ENCODE measurements around the gene ADGRD1. TPM values are rescaled to one million over a fixed set of nuclear protein-coding genes. Genes with fewer than 3 reads are reported as not detected.

Gene ADGRD1
- total RNA-seq, 1 experiment from 2014 or later: 0.05 TPM

DNA sequence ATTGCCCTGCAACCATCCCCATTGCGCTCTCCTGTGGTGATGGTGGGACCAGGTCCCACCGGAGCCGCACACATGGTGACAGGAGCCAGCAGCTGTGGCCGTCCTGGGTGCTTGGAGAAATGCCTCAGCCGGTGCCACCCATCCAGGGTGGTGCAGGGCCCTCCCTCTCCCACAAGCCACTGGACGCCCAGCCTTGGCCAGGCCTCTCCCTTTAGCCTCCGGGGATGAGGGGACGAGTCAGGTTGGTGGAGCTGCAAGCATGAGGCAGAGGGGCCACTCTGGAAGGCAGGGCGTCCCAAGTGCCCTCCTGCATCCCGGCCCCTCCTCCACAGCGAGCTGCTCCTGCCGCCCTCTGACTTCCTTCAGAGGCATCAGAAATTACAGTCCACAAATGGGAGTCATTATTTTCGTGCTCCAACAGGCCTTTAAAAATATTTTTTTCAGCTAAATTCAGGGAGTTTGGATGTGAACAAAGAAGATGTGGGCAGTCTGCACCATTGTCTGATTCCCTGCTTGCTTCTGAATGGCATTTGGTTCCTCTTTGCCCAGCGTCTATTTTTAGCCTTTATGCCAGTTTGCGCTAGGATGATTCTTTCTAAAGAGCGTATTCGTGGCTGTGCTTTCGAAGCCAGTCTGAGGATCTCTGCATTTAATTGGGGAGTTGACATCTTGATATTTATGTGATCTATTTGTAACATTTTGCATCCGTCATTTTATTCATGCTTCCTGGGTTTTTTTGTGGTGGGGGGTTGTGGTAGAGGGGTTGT is 189.4 kb downstream of the ADGRD1 start:
- no peak for DNase-seq (ENCODE audit: low read depth, low spot score)
- in situ Hi-C loops (cut with HindIII; ENCODE audit: low pct_unique_long_range_greater_than_20kb, low sequenced_read_pairs): no loop called here

GRCh38 chr12:131146173-131146675 is 192.5 kb downstream of the ADGRD1 start:
- in situ Hi-C loops (cut with HindIII; ENCODE audit: low pct_unique_long_range_greater_than_20kb, low sequenced_read_pairs): no loop called here

GRCh38 chr12:131147293-131147692 is 193.6 kb downstream of the ADGRD1 start:
- in situ Hi-C loops (cut with HindIII; ENCODE audit: low pct_unique_long_range_greater_than_20kb, low sequenced_read_pairs): no loop called here

More at GRCh38 chr12:131146173-131146675, 192.5 kb downstream of the ADGRD1 start:
- DNase-seq (ENCODE audit: low read depth, low spot score): no peak

GRCh38 chr12:131147894-131148293 is 194.2 kb downstream of the ADGRD1 start:
- in situ Hi-C loops (cut with HindIII; ENCODE audit: low pct_unique_long_range_greater_than_20kb, low sequenced_read_pairs): no loop called here
- no peak for DNase-seq (ENCODE audit: low read depth, low spot score)

More at GRCh38 chr12:131147293-131147692, 193.6 kb downstream of the ADGRD1 start:
- DNase-seq (ENCODE audit: low read depth, low spot score): no peak

- in situ Hi-C loops (cut with HindIII; ENCODE audit: low pct_unique_long_range_greater_than_20kb, low sequenced_read_pairs): no loop called here
- no peak for DNase-seq (ENCODE audit: low read depth, low spot score)
Observed at GRCh38 chr12:131151558-131152345, 198.0 kb downstream of the ADGRD1 start.

- no peak for DNase-seq (ENCODE audit: low read depth, low spot score)
Observed at GRCh38 chr12:131152587-131152986, 198.9 kb downstream of the ADGRD1 start.

GRCh38 chr12:131153016-131153415 is 199.3 kb downstream of the ADGRD1 start:
- in situ Hi-C loops (cut with HindIII; ENCODE audit: low pct_unique_long_range_greater_than_20kb, low sequenced_read_pairs): no loop called here

More at GRCh38 chr12:131152587-131152986, 198.9 kb downstream of the ADGRD1 start:
- in situ Hi-C loops (cut with HindIII; ENCODE audit: low pct_unique_long_range_greater_than_20kb, low sequenced_read_pairs): no loop called here

GRCh38 chr12:131153956-131154355 is 200.2 kb downstream of the ADGRD1 start:
- DNase-seq (ENCODE audit: low read depth, low spot score): no peak
- in situ Hi-C loops (cut with HindIII; ENCODE audit: low pct_unique_long_range_greater_than_20kb, low sequenced_read_pairs): no loop called here

More at GRCh38 chr12:131153016-131153415, 199.3 kb downstream of the ADGRD1 start:
- DNase-seq (ENCODE audit: low read depth, low spot score): no peak

- in situ Hi-C loops (cut with HindIII; ENCODE audit: low pct_unique_long_range_greater_than_20kb, low sequenced_read_pairs): no loop called here
- no peak for DNase-seq (ENCODE audit: low read depth, low spot score)
Observed at GRCh38 chr12:131155131-131155530, 201.4 kb downstream of the ADGRD1 start.

- in situ Hi-C loops (cut with HindIII; ENCODE audit: low pct_unique_long_range_greater_than_20kb, low sequenced_read_pairs): no loop called here
- no peak for DNase-seq (ENCODE audit: low read depth, low spot score)
Observed at GRCh38 chr12:131157743-131158142, 204.0 kb downstream of the ADGRD1 start.

GRCh38 chr12:131159660-131160059 is 206.0 kb downstream of the ADGRD1 start:
- in situ Hi-C loops (cut with HindIII; ENCODE audit: low pct_unique_long_range_greater_than_20kb, low sequenced_read_pairs): no loop called here
- peak; percentile 57 for DNase-seq (ENCODE audit: low read depth, low spot score)

GRCh38 chr12:131162113-131162512 is 208.4 kb downstream of the ADGRD1 start:
- in situ Hi-C loops (cut with HindIII; ENCODE audit: low pct_unique_long_range_greater_than_20kb, low sequenced_read_pairs): no loop called here
- no peak for DNase-seq (ENCODE audit: low read depth, low spot score)

- in situ Hi-C loops (cut with HindIII; ENCODE audit: low pct_unique_long_range_greater_than_20kb, low sequenced_read_pairs): no loop called here
Observed at GRCh38 chr12:131163189-131163738, 209.6 kb downstream of the ADGRD1 start.

DNA sequence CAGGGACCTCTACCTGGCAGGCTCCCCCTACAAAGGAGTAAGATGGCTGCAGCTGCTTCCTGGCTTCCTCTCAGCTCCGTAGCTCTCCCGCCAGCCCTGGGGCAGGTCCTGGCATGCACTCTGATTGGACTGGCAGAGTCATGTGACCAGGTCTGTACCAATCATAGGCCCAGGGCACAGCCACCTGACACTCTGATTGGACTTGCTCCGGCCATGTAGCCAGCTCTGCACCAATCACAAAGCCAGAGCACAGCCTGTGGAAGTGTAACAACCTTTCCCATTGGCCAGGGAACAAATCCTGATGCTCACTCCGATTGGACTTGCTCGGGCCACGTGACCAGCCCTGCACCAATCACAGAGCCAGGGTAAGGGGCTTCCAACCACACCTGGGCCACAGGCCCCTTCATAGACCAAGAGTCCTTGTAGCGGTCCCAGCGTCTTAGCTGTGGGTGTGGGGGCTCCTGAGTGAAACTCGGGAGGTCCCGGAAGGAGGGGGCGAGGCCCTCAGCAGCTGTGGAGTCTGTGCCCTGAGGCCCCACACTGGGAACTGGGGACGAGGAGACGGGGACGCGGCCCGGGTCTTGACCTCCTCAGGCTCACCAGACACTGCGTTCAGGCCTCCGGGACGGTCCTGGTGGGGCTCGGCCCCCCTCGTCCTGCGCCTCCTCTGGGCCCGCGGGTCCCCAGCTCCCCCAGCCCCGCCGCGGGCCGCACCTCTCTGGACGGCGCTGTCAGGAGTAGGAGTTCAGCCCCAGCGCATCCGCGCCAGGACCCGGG is 210.6 kb downstream of the ADGRD1 start:
- peak; percentile 5 for DNase-seq (ENCODE audit: low read depth, low spot score)
- in situ Hi-C loops (cut with HindIII; ENCODE audit: low pct_unique_long_range_greater_than_20kb, low sequenced_read_pairs): no loop called here

More at GRCh38 chr12:131163189-131163738, 209.6 kb downstream of the ADGRD1 start:
- no peak for DNase-seq (ENCODE audit: low read depth, low spot score)

DNA sequence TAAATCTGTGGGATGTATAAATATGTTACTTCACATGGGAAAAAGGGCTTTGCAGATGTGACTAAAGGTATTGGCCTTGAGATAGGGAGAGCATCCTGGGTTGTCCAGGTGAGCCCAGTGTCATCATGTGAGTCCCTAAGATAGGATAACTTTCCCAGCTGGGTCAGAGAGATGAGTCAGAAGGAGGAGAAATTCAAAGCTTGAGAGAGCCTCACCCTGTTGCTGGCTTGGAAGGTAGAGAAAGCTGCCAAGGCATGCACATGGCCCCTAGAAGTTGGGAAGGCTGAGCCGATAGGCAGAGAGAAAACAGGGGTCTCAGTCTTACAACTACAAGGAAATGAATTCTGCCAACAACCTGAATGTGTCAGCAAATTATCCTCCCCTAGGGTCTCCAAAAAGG is 213.0 kb downstream of the ADGRD1 start:
- in situ Hi-C loops (cut with HindIII; ENCODE audit: low pct_unique_long_range_greater_than_20kb, low sequenced_read_pairs): no loop called here
- no peak for DNase-seq (ENCODE audit: low read depth, low spot score)

- in situ Hi-C loops (cut with HindIII; ENCODE audit: low pct_unique_long_range_greater_than_20kb, low sequenced_read_pairs): no loop called here
- no peak for DNase-seq (ENCODE audit: low read depth, low spot score)
Observed at GRCh38 chr12:131167334-131167733, 213.6 kb downstream of the ADGRD1 start.

- no peak for DNase-seq (ENCODE audit: low read depth, low spot score)
- in situ Hi-C loops (cut with HindIII; ENCODE audit: low pct_unique_long_range_greater_than_20kb, low sequenced_read_pairs): no loop called here
Observed at GRCh38 chr12:131171029-131171428, 217.3 kb downstream of the ADGRD1 start.
